Measurements from ENCODE around the gene TANGO2.

The TANGO2 gene

DNA sequence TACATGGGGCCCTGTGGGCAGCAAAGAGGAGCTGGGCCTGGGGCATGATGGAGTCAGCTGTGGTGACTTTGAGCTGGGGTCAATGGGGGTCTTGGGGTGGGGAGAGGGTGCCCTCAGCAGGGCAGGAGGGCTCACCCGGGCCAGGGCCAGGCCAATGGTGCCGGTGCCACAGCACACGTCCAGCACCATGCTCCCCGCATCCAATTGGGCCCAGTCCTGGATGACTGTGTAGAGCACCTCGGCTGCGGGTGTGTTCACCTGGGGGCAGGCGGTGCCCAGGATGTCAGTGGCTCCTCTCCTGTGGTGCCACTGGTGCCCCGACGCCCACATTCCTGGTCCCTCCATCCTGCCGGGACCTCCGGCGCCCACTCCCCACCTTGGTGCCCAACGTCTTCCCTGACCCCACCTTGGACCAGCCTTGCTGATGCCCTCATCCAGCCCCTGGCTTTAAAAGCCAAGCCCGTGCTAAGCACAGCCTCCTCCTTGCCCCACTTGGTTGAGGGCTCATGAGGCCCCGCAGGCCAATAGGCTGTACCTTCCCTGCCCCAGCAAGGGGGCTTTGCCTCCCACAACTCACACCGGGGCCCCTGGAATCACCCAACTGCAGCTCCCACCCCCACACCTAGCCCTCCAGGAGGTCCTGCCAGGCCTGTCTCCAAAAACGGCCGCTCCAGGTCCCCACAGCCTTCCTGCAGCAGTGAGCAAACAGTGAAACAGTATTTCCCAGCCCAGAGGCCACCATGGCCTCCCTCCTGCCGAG is 92.8 kb downstream of the TANGO2 start:
- DNase-seq (ENCODE audit: low read depth in 3 of 3, low spot score in 1 of 3): no peak

DNA sequence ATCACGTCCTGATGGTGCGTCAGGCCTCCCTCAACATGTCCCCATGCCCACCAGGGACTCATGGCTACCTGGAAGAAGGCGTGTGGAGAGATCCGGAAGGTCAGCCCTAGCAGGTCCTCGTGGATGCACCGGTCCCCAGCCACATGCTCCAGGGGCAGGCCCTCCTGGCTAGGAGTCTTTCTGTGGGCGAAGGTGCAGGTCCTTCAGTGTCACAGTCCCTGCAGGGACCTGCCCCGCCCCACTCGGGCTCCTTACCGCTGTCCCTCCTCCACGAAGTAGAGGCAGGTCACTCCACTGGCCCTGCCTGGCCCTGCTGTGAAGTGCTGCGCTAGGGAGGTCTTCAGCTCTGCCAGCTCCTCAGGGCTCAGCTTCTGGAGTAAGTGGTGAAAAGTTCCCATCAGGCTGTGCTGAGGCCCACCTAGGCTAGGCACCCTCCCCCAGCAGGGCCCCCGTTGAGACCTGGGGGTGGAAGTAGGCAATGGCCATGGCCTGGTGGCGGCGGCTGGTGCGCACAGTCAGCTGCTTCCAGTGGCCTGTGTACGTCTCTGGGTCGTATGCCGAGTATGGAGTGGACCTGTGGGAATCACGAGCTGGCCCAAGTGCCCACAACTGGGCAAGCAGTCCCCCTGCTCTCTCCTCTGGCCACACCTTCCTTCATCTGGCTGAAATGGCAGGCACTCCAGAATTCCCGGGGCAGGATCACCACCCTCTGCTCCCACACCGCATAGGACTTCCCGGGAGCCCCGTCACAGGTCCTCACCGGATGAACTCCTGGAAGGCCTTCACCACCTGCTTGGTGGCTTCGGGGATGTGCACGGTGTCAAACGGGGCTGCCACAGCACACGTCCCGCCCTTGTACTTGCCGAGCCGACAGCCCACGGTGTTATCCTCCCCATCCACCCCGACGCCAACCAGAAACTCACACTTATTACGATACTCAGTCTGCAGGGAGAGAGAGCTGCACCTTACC is 93.9 kb downstream of the TANGO2 start:
- DNase-seq (ENCODE audit: low read depth in 3 of 3, low spot score in 1 of 3): no peak

DNA sequence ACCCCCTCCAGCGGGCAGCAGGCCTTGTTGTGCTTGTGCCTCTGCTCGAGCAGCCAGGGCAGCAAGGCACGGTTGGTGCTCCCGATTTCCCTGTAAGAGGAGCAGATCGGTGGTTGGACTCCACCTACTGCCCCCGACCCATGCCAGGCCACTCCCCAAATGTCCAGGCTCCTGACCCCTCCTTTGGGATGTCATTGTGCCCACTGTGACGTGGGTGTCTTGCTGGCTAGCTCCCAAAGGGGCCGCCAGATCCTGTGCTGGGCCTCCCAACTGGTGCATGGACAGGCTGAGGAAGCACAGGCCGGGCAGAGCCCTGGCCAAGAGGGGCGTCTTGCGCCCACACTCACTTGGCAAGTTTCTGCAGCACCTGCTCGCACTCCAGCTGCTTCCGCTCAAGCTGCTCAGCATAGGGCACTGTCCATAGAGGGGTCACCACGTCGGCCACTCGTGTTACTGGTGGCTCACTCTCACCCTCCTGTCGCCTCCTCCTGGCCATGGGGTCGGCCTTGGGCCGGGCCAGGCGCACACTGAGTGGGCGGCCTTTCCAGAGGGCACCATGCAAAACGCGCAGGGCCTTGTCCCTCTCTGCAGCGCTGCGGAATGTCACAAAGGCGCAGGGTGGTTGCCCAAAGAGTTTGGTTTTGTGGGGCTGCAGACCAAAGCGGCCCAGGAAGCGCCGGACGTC is 94.9 kb downstream of the TANGO2 start, which contains the start of gene RANBP1:
TSS of gene RANBP1 (plus strand) at position 414 of the 685 bp plus-strand sequence. CDS start at position 495, 81 bp downstream.
- DNase-seq (ENCODE audit: low read depth in 3 of 3, low spot score in 1 of 3): no peak

DNA sequence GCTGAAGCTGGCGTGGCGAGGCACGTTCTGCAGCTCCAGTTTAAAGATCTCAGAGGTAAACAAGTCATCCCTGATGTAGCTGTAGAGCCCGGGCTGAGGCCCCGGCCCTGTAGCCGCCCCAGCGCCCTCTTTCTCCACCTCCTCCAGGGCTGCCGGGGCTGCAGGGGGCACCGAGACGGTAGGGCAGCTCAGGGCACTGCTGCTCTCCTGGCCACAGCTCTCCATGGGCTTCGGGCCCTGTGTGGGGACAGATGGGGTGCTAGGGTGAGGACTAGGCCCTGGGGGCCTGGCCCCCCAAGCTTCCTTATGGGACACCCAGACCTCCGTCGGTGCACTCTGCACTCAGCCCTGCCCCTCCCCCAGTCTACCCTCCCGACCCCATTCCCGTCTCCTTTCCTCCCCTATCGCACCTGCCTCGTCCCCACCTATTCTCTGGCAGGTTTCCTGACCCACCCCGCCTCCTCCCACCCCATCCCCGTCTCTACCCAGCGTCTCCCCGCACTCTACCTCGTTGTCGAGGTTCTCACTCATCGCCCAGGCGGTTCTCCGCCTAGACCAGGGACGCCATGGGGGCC is 95.6 kb downstream of the TANGO2 start:
- DNase-seq (ENCODE audit: low read depth in 3 of 3, low spot score in 1 of 3): no peak
